ENCODE results near the gene TOE1.
A peak's percentile ranks its signal among the peaks of the same experiment; 100 is the strongest.
"Not testable (repeated sequence)": the region's sequence is repeated elsewhere in the genome, so short reads cannot be mapped to it uniquely, and the experiment has no call there.

Gene TOE1

GRCh38 chr1:45339789-45340558, at the start of gene TOE1, which contains the start of gene MUTYH:
TSS of gene TOE1 (plus strand) at chr1:45340170. CDS start at chr1:45340253, 83 bp downstream.
TSS of gene MUTYH (minus strand) at chr1:45340440. CDS start at chr1:45334505, 5,935 bp downstream.
- H3K4me3 ChIP-seq (ENCODE audit: low read depth, low read length): peak within 1 kb of the TSS; percentile 90
- peak; percentile 98 for DNase-seq (ENCODE audit: low read depth)
- no peak for TF ChIP-seq CTCF (IDR thresholded peaks at IDR 0.05; ENCODE audit: insufficient read depth, low read depth, low read length, missing control alignments)

GRCh38 chr1:45291002-45291401, 49.0 kb upstream of the TOE1 start:
- DNase-seq (ENCODE audit: low read depth): not testable (repeated sequence)

GRCh38 chr1:45291716-45292115, 48.3 kb upstream of the TOE1 start:
- no peak for DNase-seq (ENCODE audit: low read depth)
- no peak overlapping the region for H3K4me3 ChIP-seq (ENCODE audit: low read depth, low read length)
- no peak for TF ChIP-seq CTCF (IDR thresholded peaks at IDR 0.05; ENCODE audit: insufficient read depth, low read depth, low read length, missing control alignments)

More at GRCh38 chr1:45291002-45291401, 49.0 kb upstream of the TOE1 start:
- H3K4me3 ChIP-seq (ENCODE audit: low read depth, low read length): not testable (repeated sequence)

- DNase-seq (ENCODE audit: low read depth): no peak
- H3K4me3 ChIP-seq (ENCODE audit: low read depth, low read length): no peak overlapping the region
- TF ChIP-seq CTCF (IDR thresholded peaks at IDR 0.05; ENCODE audit: insufficient read depth, low read depth, low read length, missing control alignments): no peak
Observed at GRCh38 chr1:45297666-45298356, 42.2 kb upstream of the TOE1 start.

GRCh38 chr1:45299296-45299695, 40.7 kb upstream of the TOE1 start:
- no peak overlapping the region for H3K4me3 ChIP-seq (ENCODE audit: low read depth, low read length)
- TF ChIP-seq CTCF (IDR thresholded peaks at IDR 0.05; ENCODE audit: insufficient read depth, low read depth, low read length, missing control alignments): no peak
- DNase-seq (ENCODE audit: low read depth): no peak

- peak; percentile 85 for DNase-seq (ENCODE audit: low read depth)
- TF ChIP-seq CTCF (IDR thresholded peaks at IDR 0.05; ENCODE audit: insufficient read depth, low read depth, low read length, missing control alignments): peak; percentile 73
- H3K4me3 ChIP-seq (ENCODE audit: low read depth, low read length): no peak overlapping the region
Observed at GRCh38 chr1:45299981-45300668, 39.8 kb upstream of the TOE1 start.

- no peak for TF ChIP-seq CTCF (IDR thresholded peaks at IDR 0.05; ENCODE audit: insufficient read depth, low read depth, low read length, missing control alignments)
- H3K4me3 ChIP-seq (ENCODE audit: low read depth, low read length): no peak overlapping the region
- no peak for DNase-seq (ENCODE audit: low read depth)
Observed at GRCh38 chr1:45300669-45300997, 39.3 kb upstream of the TOE1 start.

All from GM12865 (cell line).